ENCODE results near the gene IMPA2. TPM values are rescaled to one million over a fixed set of nuclear protein-coding genes. Genes with fewer than 3 reads are reported as not detected.

The IMPA2 gene
- total RNA-seq, 4 donors from 2014 or later: 112 to 385 (median 215) TPM

DNA sequence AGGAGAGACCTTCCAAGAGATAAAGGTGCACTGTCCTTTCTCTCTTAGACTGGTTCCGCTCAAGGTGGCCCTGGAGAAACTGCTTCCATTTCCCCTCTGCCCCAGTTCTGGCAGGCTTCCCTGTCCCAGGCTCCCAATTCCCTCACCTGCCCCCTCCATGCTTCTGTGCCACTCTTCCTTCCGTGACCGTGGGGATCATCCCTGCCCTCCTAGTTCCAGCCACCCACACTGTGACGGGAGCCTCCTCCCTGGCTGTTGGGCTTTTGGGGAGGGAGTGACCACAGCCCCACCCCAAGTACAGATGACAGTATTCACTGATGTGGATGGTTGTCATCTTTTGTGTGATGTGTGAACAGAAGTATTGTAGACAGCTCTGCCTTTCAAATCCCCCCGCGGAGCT lies 2.8 kb downstream of the IMPA2 start:
- peaks cover 0 to 84% (median 31%) of the 10 kb centered on the region in 3 donors for H3K4me1 ChIP-seq
- H3K9me3 ChIP-seq: no peaks in the 10 kb centered on the region
- H3K36me3 ChIP-seq: no peaks in the 10 kb centered on the region
- no peaks in the 10 kb centered on the region for H3K27me3 ChIP-seq
- 82 to 100% methylated on average over 3 to 5 of the region's 6 CpGs for WGBS, 2 donors (ENCODE audit: low coverage in 1 of 2)
- H3K4me3 ChIP-seq: peak overlapping the region in 1 of 2 donors; percentile 98
- peak overlapping the region in 2 of 4 donors; percentile 40 to 94 for H3K27ac ChIP-seq
- ATAC-seq: no peak
- TF ChIP-seq POLR2AphosphoS5 (IDR thresholded peaks at IDR 0.05) (no peak), POLR2A (IDR thresholded peaks at IDR 0.05) (no peak), EP300 (IDR thresholded peaks at IDR 0.05) (no peak), CTCF (IDR thresholded peaks at IDR 0.05) (no peak)

DNA sequence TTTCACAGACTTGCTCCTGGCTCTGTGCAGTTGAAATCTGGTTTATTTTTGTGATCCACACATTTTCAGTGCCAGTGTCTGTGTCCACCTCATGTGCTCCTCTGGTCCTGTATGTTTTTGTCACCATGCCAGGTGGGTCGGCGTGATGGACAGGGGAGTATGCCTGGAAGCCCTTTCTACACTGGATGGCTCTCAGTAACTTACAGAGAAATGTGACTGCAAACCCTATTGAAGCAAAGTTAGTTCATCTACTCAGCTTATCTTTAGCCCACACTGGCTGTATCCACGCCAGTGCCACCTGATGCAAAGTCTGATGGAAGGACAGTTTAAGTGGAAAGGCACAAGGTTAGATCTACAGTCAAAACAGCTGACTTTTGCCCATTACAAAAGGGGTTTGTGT lies 4.3 kb downstream of the IMPA2 start:
- H3K4me3 ChIP-seq: no peak overlapping the region
- H3K27me3 ChIP-seq: no peaks in the 10 kb centered on the region
- no peaks in the 10 kb centered on the region for H3K9me3 ChIP-seq
- no peak overlapping the region for H3K27ac ChIP-seq
- H3K36me3 ChIP-seq: no peaks in the 10 kb centered on the region
- no peak for TF ChIP-seq EP300 (IDR thresholded peaks at IDR 0.05)
- no peak for TF ChIP-seq POLR2AphosphoS5 (IDR thresholded peaks at IDR 0.05)
- TF ChIP-seq CTCF (IDR thresholded peaks at IDR 0.05): no peak
- no peak for TF ChIP-seq POLR2A (IDR thresholded peaks at IDR 0.05)
- no peak for ATAC-seq
- peaks cover 0 to 84% (median 31%) of the 10 kb centered on the region in 3 donors for H3K4me1 ChIP-seq
- WGBS, 2 donors (ENCODE audit: low coverage in 1 of 2): 60 to 88% methylated on average over 1 to 3 of the region's 3 CpGs

- peak overlapping the region in 1 of 4 donors; percentile 70 for H3K27ac ChIP-seq
- H3K4me1 ChIP-seq: peaks cover 0 to 88% (median 31%) of the 10 kb centered on the region in 3 donors
- no peaks in the 10 kb centered on the region for H3K36me3 ChIP-seq
- WGBS, 2 donors (ENCODE audit: low coverage in 1 of 2): 89 to 94% methylated on average over 8 of the region's 9 CpGs
- no peaks in the 10 kb centered on the region for H3K27me3 ChIP-seq
- no peaks in the 10 kb centered on the region for H3K9me3 ChIP-seq
- no peak for ATAC-seq
- no peak overlapping the region for H3K4me3 ChIP-seq
- TF ChIP-seq POLR2A (IDR thresholded peaks at IDR 0.05) (no peak), POLR2AphosphoS5 (IDR thresholded peaks at IDR 0.05) (no peak), EP300 (IDR thresholded peaks at IDR 0.05) (no peak), CTCF (IDR thresholded peaks at IDR 0.05) (no peak)
These were observed 4.8 kb downstream of the IMPA2 start for GRCh38 chr18:11986061-11986460.

- Histone ChIP-seq H3K4me3 (no peak overlapping the region), H3K9me3 (no peaks in the 10 kb centered on the region), H3K36me3 (no peaks in the 10 kb centered on the region), H3K27me3 (no peaks in the 10 kb centered on the region), H3K27ac (peak overlapping the region in 3 of 4 donors; percentile 65 to 70 (median 70)), H3K4me1 (peaks cover 0 to 79% (median 31%) of the 10 kb centered on the region in 3 donors)
- WGBS, 2 donors (ENCODE audit: low coverage in 1 of 2): 6 to 64% methylated on average over 4 to 6 of the region's 7 CpGs
- peak; percentile 75 for ATAC-seq
- no peak for TF ChIP-seq EP300 (IDR thresholded peaks at IDR 0.05)
- peak; percentile 54 for TF ChIP-seq POLR2AphosphoS5 (IDR thresholded peaks at IDR 0.05)
These were observed 6.2 kb downstream of the IMPA2 start for GRCh38 chr18:11987527-11987926.

GRCh38 chr18:11989174-11989573 lies 7.9 kb downstream of the IMPA2 start:
- Histone ChIP-seq H3K27me3 (no peaks in the 10 kb centered on the region), H3K9me3 (no peaks in the 10 kb centered on the region), H3K27ac (peak overlapping the region in 2 of 4 donors; percentile 43 to 64), H3K4me3 (no peak overlapping the region), H3K36me3 (no peaks in the 10 kb centered on the region), H3K4me1 (peaks cover 0 to 65% (median 28%) of the 10 kb centered on the region in 3 donors)
- ATAC-seq: no peak
- TF ChIP-seq EP300 (IDR thresholded peaks at IDR 0.05): no peak
- TF ChIP-seq CTCF (IDR thresholded peaks at IDR 0.05): no peak
- TF ChIP-seq POLR2AphosphoS5 (IDR thresholded peaks at IDR 0.05): no peak
- TF ChIP-seq POLR2A (IDR thresholded peaks at IDR 0.05): no peak
- WGBS, 2 donors (ENCODE audit: low coverage in 1 of 2): 66 to 71% methylated on average over 4 of the region's 8 CpGs

All from gastroesophageal sphincter (tissue), 4 donors.